GM21737 (cell line): Measurements from ENCODE around the gene TK2.
"Not testable (repeated sequence)": the region's sequence is repeated elsewhere in the genome, so short reads cannot be mapped to it uniquely, and the experiment has no call there.

Experiments
- ATAC-seq: cut with Tn5 transposase; IDR thresholded peaks from one replicate; pipeline ENCODE4 v1.9.1; 2021; ENCODE audit warnings: mild to moderate bottlenecking, moderate library complexity; ENCODE audit not compliant: unreplicated experiment

The TK2 gene

DNA sequence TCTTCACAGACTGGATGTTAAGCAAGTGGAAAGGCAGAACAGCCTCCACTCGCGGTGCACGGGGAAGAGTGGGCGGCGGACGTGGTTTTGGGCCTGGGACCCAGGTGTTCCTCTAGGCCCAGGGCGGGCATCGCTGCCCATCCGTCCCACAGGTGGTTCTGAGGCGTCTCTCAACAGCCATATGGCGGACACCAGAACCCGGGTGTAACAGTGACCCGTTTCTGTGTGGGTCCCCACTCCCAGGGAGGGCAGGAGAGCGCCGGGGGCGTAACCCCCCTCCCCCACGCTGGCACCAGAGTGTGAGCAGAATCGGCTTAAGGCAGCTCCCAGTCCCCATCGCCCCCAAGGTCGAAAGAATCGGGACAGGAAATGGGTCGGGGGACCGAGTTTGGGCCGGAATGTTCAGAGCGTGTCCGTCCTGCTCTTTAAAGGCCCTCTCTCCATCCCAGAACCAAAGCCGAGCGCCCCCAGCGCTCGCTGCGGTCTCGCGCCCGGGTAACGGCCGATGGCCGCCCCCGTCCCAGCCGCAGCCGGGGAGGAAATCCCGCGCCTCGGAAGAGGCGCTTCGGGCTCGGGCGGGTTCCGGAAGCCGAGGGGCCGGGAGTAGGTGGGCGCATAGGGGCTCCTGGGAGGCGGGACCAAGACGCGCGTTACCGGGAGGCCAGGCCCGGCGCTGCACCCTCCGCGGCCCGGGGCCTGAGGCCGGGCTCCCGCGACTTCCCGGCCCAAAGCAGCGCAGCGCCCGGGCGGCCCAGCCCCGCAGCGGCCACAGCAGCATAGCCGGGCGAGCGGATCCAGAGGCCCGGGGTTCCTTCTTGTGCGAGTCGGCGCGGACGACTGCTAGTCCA is at the start of gene TK2:
Gene TK2, minus strand, starts transcription at position 839 of the 848 bp plus-strand sequence. Its CDS starts 61 bp downstream, at position 778.
- ATAC-seq = no peak

GRCh38 chr16:66598111-66598510 is 48.2 kb upstream of the TK2 start:
- ATAC-seq = no peak

GRCh38 chr16:66596986-66597848 is 47.3 kb upstream of the TK2 start:
- no peak for ATAC-seq

DNA sequence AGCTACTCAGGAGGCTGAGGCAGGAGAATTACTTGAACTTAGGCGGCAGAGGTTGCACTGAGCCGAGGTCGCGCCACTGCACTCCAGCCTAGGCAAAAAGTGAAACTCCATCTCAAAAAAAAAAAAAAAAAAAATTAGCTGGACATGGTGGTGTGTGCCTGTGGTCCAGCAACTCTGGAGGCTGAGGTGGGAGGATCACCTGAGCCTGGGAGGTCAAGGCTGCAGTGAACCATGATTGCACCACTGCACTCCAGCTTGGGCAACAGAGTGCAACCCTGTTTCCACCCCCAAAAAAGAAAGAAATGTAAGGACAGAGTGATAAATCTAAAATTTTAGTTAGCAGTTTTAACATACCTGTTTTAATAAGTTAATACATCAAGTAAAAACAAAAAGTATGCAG is 46.6 kb upstream of the TK2 start:
- ATAC-seq = not testable (repeated sequence)

GRCh38 chr16:66594739-66595138 is 44.8 kb upstream of the TK2 start:
- ATAC-seq = no peak

DNA sequence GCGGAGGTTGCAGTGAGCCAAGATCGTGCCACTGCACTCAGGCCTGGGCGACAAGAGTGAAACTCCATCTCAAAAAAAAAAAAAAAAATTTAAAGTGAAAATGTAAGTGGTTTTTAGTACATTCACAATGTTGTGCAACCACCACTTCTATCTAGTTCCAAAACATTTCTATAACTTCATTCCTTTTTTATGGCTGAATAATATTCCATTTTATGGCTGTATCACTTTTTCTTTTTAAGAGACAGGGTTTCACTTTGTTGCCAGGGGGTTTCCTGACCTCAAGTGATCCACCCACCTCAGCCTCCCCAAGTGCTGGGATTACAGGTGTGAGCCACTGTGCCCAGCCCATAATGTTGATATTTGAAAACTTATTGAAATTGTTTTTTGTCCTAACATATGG is 42.9 kb upstream of the TK2 start:
- ATAC-seq = no peak

DNA sequence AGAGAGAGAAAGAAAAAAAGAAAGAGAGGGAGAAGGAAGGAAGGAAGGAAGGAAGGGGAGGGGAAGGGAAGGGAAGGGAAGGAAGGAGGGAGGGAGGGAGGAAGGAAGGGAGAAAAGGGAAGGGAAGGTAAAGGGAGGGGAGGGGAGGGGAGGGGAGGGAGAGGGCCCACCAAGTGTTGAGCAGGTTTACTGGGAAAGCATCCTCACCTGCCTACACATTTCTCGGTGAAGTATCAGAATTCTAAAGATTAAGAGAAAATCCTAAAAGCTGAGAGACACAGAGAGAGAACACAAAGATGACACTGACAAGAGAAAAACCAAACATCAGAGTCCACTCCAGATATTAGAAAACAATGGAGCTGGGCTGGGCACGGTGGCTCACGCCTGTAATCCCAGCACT is 42.3 kb upstream of the TK2 start:
- no peak for ATAC-seq

GRCh38 chr16:66591018-66591417 is 41.1 kb upstream of the TK2 start:
- no peak for ATAC-seq

GRCh38 chr16:66590322-66590721 is 40.4 kb upstream of the TK2 start:
- no peak for ATAC-seq

- ATAC-seq = no peak
These were observed 39.2 kb upstream of the TK2 start for GRCh38 chr16:66588981-66589713.

DNA sequence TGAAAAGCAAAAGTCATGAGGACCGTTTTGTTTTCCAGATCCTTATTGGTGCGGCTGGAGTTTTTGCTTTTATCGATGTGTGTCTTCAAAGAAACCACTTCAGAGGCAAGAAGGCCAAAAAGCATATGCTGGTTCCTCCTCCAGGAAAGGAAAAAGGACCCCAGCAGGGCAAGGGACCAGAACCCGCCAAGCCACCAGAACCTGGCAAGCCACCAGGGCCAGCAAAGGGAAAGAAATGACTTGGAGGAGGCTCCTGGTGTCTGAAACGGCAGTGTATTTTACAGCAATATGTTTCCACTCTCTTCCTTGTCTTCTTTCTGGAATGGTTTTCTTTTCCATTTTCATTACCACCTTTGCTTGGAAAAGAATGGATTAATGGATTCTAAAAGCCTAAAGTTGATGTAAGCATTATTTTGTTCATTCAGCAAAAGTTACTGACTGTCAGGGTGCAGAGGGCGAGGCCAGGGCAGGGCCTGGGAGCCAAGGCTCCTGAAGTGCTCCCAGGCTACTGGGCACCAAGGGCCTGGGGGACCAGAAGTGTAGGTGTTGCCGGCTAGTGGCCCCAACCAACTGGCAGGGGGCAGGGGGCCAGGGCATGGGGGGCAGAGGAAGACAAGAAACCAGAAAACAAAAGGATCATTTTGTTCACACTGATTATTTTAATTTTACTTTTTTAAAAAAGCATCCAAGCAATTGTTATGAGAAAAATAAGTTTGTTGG is 38.1 kb upstream of the TK2 start:
- no peak for ATAC-seq

GRCh38 chr16:66585481-66586239 is 35.7 kb upstream of the TK2 start:
- no peak for ATAC-seq

GRCh38 chr16:66581246-66581952 is 31.5 kb upstream of the TK2 start:
- no peak for ATAC-seq

- ATAC-seq = no peak
These were observed 30.8 kb upstream of the TK2 start for GRCh38 chr16:66580605-66581209.

- ATAC-seq = no peak
These were observed 29.0 kb upstream of the TK2 start, which contains the start of gene CMTM2 for GRCh38 chr16:66578651-66579531. CMTM2 (plus strand) TSS chr16:66579463; CDS start chr16:66579608, 145 bp downstream.

GRCh38 chr16:66576296-66576695 is 26.4 kb upstream of the TK2 start:
- ATAC-seq = no peak

DNA sequence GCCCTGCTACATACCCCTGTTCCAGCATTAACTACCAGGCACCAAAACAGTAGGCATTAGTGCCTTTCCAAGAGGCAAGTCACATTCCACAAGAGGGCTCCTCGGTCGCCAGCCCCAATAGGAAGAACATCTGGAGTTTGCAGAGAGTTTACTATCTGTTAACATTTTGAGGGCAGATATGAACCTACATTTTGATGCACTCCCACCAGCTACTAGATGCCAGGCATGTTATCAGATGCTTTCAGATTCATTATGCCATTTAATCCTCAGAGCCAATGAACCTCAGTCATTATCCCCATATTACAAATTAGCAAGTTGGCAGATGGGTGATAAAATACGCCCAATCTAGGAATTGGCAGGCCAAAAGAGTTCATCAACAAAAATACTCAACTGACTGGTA is 25.1 kb upstream of the TK2 start:
- ATAC-seq = no peak

DNA sequence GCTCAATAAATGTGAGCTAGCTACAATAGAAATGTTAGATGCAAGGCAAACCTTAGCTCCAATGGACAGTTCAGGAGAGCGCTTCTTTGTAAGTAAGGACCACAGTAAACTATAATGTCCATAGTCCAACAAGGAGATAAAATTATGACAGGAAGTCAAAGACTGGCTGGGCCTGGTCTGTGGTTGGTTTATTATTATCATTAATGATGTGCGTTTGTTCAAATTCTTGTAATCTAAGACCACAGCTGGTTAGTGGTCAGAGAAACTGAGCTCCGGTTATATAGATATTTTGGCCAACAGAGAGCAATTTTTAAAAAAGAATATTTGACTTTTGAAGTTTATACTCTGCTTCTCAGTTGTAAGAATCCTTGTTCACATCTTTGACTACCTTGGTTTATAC is 24.6 kb upstream of the TK2 start:
- no peak for ATAC-seq
